Measurements from ENCODE around the gene CXCR3.
"Not testable (repeated sequence)": the region's sequence is repeated elsewhere in the genome, so short reads cannot be mapped to it uniquely, and the experiment has no call there.

CXCR3 gene

GRCh38 chrX:71573590-71573989, 44.7 kb downstream of the CXCR3 start:
- POLR2A ChIA-PET: interaction anchor here (0.6 kb wide), 1 partner anchor 25 kb away, joined by 3 read pairs; no protein-coding TSS in a partner anchor
- no peak overlapping the region for H3K4me3 ChIP-seq (ENCODE audit: low read depth, low read length)
- DNase-seq (ENCODE audit: low read depth, low spot score): no peak
- CTCF ChIA-PET: no interaction called here
- TF ChIP-seq CTCF (IDR thresholded peaks at IDR 0.05; ENCODE audit: insufficient read depth, low read length, missing control alignments): no peak

GRCh38 chrX:71571390-71571789, 46.9 kb downstream of the CXCR3 start:
- CTCF ChIA-PET; POLR2A ChIA-PET; DNase-seq (ENCODE audit: low read depth, low spot score); H3K4me3 ChIP-seq (ENCODE audit: low read depth, low read length): not testable (repeated sequence)

Measured in AG04449 (cell line).